Measurements from ENCODE around the gene PCSK6. TPM values are rescaled to one million over a fixed set of nuclear protein-coding genes. Genes with fewer than 3 reads are reported as not detected.

The PCSK6 gene
- total and polyA plus RNA-seq, 2 of the 8 experiments (the other 6 are each of a cell fraction or from before 2014, with no cell fraction given): 1.9 to 4.0 TPM

DNA sequence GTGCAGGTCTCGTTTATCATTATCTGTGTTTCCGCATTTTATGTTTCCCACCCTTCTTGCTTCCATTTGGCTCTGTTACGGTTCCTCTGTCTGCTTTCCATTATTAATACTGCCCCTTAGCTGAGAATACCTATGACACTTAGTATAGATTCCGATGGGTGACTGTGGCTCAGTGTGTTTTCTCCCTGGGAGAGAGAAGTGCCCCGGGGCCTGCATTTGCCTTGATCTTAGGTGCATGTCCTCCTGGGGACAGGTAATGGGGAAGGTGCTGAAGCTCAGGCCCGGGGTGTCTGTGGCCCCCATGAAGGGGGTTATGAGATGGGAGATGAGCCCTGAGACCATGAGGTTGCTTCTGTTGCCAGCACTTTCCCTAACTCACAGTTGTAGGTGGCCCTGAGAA lies 43.4 kb upstream of the PCSK6 start:
- H3K23me2 ChIP-seq (ENCODE audit: low read depth, low read length): no peaks in the 10 kb centered on the region
- H3K18ac ChIP-seq (ENCODE audit: extremely low read depth, low read length): no peak overlapping the region
- CTCF ChIA-PET (ENCODE audit: partially characterized antibody): no interaction called here
- no peak overlapping the region for H4K5ac ChIP-seq (ENCODE audit: insufficient read length, low read depth, low read length)
- no peaks in the 10 kb centered on the region for H3K27me3 ChIP-seq (replicated peaks in 1 of 4; ENCODE audit: control insufficient read depth in 3 of 4, extremely low read depth in 1 of 4, insufficient read depth in 3 of 4, low read length in 3 of 4)
- H3K9me3 ChIP-seq (ENCODE audit: insufficient read depth in 2 of 2, low read depth in 1 of 2, low read length in 1 of 2): no peaks in the 10 kb centered on the region
- no peak overlapping the region for H3K4me2 ChIP-seq (ENCODE audit: insufficient read depth in 1 of 2, low read depth in 2 of 2, low read length in 2 of 2)
- no peak overlapping the region for H4K91ac ChIP-seq (replicated peaks; ENCODE audit: insufficient read length, low read length)
- no peak for DNase-seq (ENCODE audit: low read depth in 1 of 2, low spot score in 2 of 2)
- no peaks in the 10 kb centered on the region for H3K36me3 ChIP-seq (ENCODE audit: control insufficient read depth in 2 of 4, insufficient read depth in 4 of 4, low read length in 3 of 4)
- H2BK12ac ChIP-seq (ENCODE audit: low read depth, low read length): no peak overlapping the region
- H3K23ac ChIP-seq (ENCODE audit: insufficient read length): no peak overlapping the region
- WGBS, 2 experiments (ENCODE audit: extremely low coverage in 1 of 2, insufficient coverage in 1 of 2, insufficient read length in 1 of 2, insufficient replicate concordance in 2 of 2, low coverage in 1 of 2, low lambda C conversion rate in 2 of 2, missing lambda C conversion rate in 1 of 2): 85% methylated on average over 6 of the region's 6 CpGs; no CpG with 5 or more reads in 1 of the 2 experiments
- H2BK120ac ChIP-seq (replicated peaks; ENCODE audit: low read depth, low read length): no peak overlapping the region
- H4K8ac ChIP-seq (ENCODE audit: extremely low read depth, insufficient read depth, low read length): no peak overlapping the region
- H3K27ac ChIP-seq (ENCODE audit: low read depth, low read length): no peak overlapping the region
- no peak overlapping the region for H3K9ac ChIP-seq (replicated peaks in 1 of 4; ENCODE audit: extremely low read depth in 1 of 4, low read depth in 3 of 4, low read length in 3 of 4)
- H2BK15ac ChIP-seq (ENCODE audit: low read length): no peak overlapping the region
- no peak overlapping the region for H2AK5ac ChIP-seq (ENCODE audit: low read depth, low read length)
- H2BK20ac ChIP-seq (ENCODE audit: low read length): no peak overlapping the region
- no peaks in the 10 kb centered on the region for H3K79me2 ChIP-seq (ENCODE audit: control insufficient read depth in 1 of 2, insufficient read depth in 2 of 2, low read length in 2 of 2)
- H2BK5ac ChIP-seq (ENCODE audit: low read depth, low read length): no peak overlapping the region
- H3K56ac ChIP-seq (replicated peaks; ENCODE audit: insufficient read length, low read depth, low read length): no peak overlapping the region
- no peak overlapping the region for H3K4me3 ChIP-seq (ENCODE audit: extremely low read depth in 1 of 4, insufficient read depth in 2 of 4, low read depth in 3 of 4, low read length in 4 of 4)
- no peak overlapping the region for H3K4ac ChIP-seq (replicated peaks; ENCODE audit: insufficient read length, low read depth, low read length)
- POLR2A ChIA-PET (ENCODE audit: partially characterized antibody): no interaction called here
- H3K4me1 ChIP-seq (replicated peaks in 1 of 4; ENCODE audit: control insufficient read depth in 3 of 4, insufficient read depth in 4 of 4, low read length in 3 of 4): no peaks in the 10 kb centered on the region; a peak in 1 of 7 replicates
- H2AFZ ChIP-seq (ENCODE audit: low read length): no peak overlapping the region
- H3K79me1 ChIP-seq (ENCODE audit: low read depth, low read length): no peaks in the 10 kb centered on the region
- H4K20me1 ChIP-seq (replicated peaks in 1 of 2; ENCODE audit: control insufficient read depth in 1 of 2, insufficient read depth in 2 of 2, low read length in 2 of 2): no peaks in the 10 kb centered on the region
- H3K14ac ChIP-seq (ENCODE audit: insufficient read length): no peak overlapping the region
- no peak for FAIRE-seq
- TF ChIP-seq JUN (IDR thresholded peaks at IDR 0.05; ENCODE audit: low read depth, low read length): no peak
- TF ChIP-seq TBP (IDR thresholded peaks at IDR 0.05; ENCODE audit: low read depth, low read length): no peak
- TF ChIP-seq ASH2L (IDR thresholded peaks at IDR 0.05; ENCODE audit: low read length): no peak
- TF ChIP-seq CHD1 (IDR thresholded peaks at IDR 0.05; ENCODE audit: low read depth, low read length): no peak
- TF ChIP-seq E2F6 (IDR thresholded peaks at IDR 0.05): no peak
- no peak for TF ChIP-seq BRCA1 (IDR thresholded peaks at IDR 0.05; ENCODE audit: low read depth, low read length)
- TF ChIP-seq TEAD4 (IDR thresholded peaks at IDR 0.05; ENCODE audit: low read depth, low read length): no peak
- TF ChIP-seq TAF1 (IDR thresholded peaks at IDR 0.05; ENCODE audit: low read depth, low read length): no peak
- no peak for TF ChIP-seq RBBP5 (IDR thresholded peaks at IDR 0.05; ENCODE audit: borderline replicate concordance, low read depth, low read length)
- no peak for TF ChIP-seq CTCF (IDR thresholded peaks at IDR 0.05; ENCODE audit: control extremely low read depth in 1 of 3, insufficient read depth in 1 of 3, low read depth in 1 of 3, low read length in 3 of 3)
- no peak for TF ChIP-seq EZH2 (IDR thresholded peaks at IDR 0.05; ENCODE audit: low read depth, low read length, severe bottlenecking)
- TF ChIP-seq NRF1 (IDR thresholded peaks at IDR 0.05; ENCODE audit: low read depth, low read length): no peak
- no peak for TF ChIP-seq SP2 (IDR thresholded peaks at IDR 0.05; ENCODE audit: low read length)

Measured in H1 (cell line).